HepG2 (cell line): ENCODE results near the gene CD164L2. TPM values are rescaled to one million over a fixed set of nuclear protein-coding genes. Genes with fewer than 3 reads are reported as not detected.

Experiments
- ATAC-seq: fragments of 200-7000 bp; cut with Tn5 transposase; 3 replicates; pipeline ENCODE4 v1.9.1; 2020; ENCODE audit warnings: mild to moderate bottlenecking, moderate library complexity
- BruUV-seq: library from RNA; stranded (reverse); fragments of 400-500 nt; replicated peaks from 2 replicates; lab custom pipeline; 2021; lab: Mats Ljungman, UMichigan
- CTCF ChIA-PET: fragments of 300-600 bp; formaldehyde crosslinking; extraction: SDS; loops from one replicate; lab custom pipeline; 2021; ENCODE audit warnings: low total read pairs, inconsistent platforms, low intra/inter-chr PET ratio; lab: Yijun Ruan, JAX
- POLR2A ChIA-PET: fragments of 350-600 bp; sonication (Branson Sonifier 250); formaldehyde crosslinking; loops from one replicate; lab custom pipeline; 2020; ENCODE audit warnings: antibody characterized with exemption, inconsistent platforms; lab: Yijun Ruan, JAX
- DNase-seq: peaks from one replicate; pipeline ENCODE4 v3.0.0-alpha.2; 2015; ENCODE audit warnings: low spot score
- FAIRE-seq: peaks from 3 replicates; lab custom pipeline; 2011; peaks lifted over from hg19 to GRCh38; lab: Jason Lieb, UNC
- H2AFZ ChIP-seq: one replicate; pipeline ENCODE4 v1.6.1; 2011; ENCODE audit warnings: low read length, inconsistent platforms
- H3K27ac ChIP-seq: fragments of 300-600 bp; 3 replicates; pipeline ENCODE4 v1.8.0; 2011; ENCODE audit warnings: mixed run types, mild to moderate bottlenecking, mixed read lengths, low read length, inconsistent platforms; ENCODE audit not compliant: insufficient read depth; ENCODE audit errors: extremely low read length
- H3K27me3 ChIP-seq, 2 experiments: fragments of 200-600 bp in 1 of 2; 2 replicates in 1 of 2; 3 replicates in 1 of 2; pipeline versions ENCODE4 v1.6.0 to v1.8.0; 2011; ENCODE audit warnings: low read length in 2 of 2, mild to moderate bottlenecking in 2 of 2, moderate library complexity in 2 of 2, inconsistent platforms in 1 of 2; ENCODE audit not compliant: insufficient read depth in 2 of 2, control insufficient read depth in 1 of 2
- H3K36me3 ChIP-seq, 2 experiments: fragments of 200-600 bp in 1 of 2; replicated peaks in 1 of 2; 2 replicates in 1 of 2; 3 replicates in 1 of 2; pipeline versions ENCODE4 v1.5.1 to v1.8.0; 2011; ENCODE audit warnings: low read length in 2 of 2, inconsistent platforms in 1 of 2; ENCODE audit not compliant: insufficient read depth in 2 of 2, control insufficient read depth in 1 of 2
- H3K4me1 ChIP-seq: 2 replicates; pipeline ENCODE4 v1.5.1; 2012; ENCODE audit warnings: low read length, inconsistent platforms; ENCODE audit not compliant: insufficient read depth
- H3K4me2 ChIP-seq: 2 replicates; pipeline ENCODE4 v1.6.0; 2011; ENCODE audit warnings: low read depth, low read length, inconsistent platforms
- H3K4me3 ChIP-seq, 3 experiments: fragments of 200-600 bp in 1 of 3; sonication (generic), shearing (Covaris generic) in 1 of 3; replicated peaks in 1 of 3; 2 replicates each; pipeline ENCODE4 v1.5.1; 2011 to 2016; ENCODE audit warnings: low read length in 3 of 3, inconsistent platforms in 2 of 3, low read depth in 2 of 3, mild to moderate bottlenecking in 2 of 3, control low read depth in 1 of 3, mixed read lengths in 1 of 3; ENCODE audit not compliant: insufficient read depth in 1 of 3
- H3K79me2 ChIP-seq: one replicate; pipeline ENCODE4 v1.6.1; 2011; ENCODE audit warnings: low read length, inconsistent platforms; ENCODE audit not compliant: insufficient read depth
- H3K9ac ChIP-seq: 2 replicates; pipeline ENCODE4 v1.6.0; 2011; ENCODE audit warnings: mild to moderate bottlenecking, low read depth, low read length, inconsistent platforms; ENCODE audit not compliant: insufficient read depth
- H3K9me3 ChIP-seq: 2 replicates; pipeline ENCODE4 v1.5.1; 2012; ENCODE audit warnings: mild to moderate bottlenecking, low read length
- H4K20me1 ChIP-seq: 2 replicates; pipeline ENCODE4 v1.6.0; 2011; ENCODE audit warnings: inconsistent platforms, mild to moderate bottlenecking, low read length, moderate library complexity; ENCODE audit not compliant: insufficient read depth
- ARNT2 ChIP-seq: sonication (generic); formaldehyde crosslinking; IDR thresholded peaks from 2 replicates; pipeline ENCODE4 v1.8.0; 2022; ENCODE audit warnings: mild to moderate bottlenecking, low read depth, missing genetic modification reagents, moderate library complexity
- CBX5 ChIP-seq: sonication (generic); formaldehyde crosslinking; IDR thresholded peaks from 2 replicates; pipeline ENCODE4 v1.4.0; 2020; ENCODE audit warnings: missing genetic modification reagents, borderline replicate concordance
- CCDC6 ChIP-seq: sonication (generic); formaldehyde crosslinking; IDR thresholded peaks from 2 replicates; pipeline ENCODE4 v1.8.1; 2022; ENCODE audit warnings: mild to moderate bottlenecking, missing genetic modification reagents, moderate library complexity
- CTCF ChIP-seq: sonication (generic); formaldehyde crosslinking; IDR thresholded peaks from 2 replicates; pipeline ENCODE4 v1.5.0; 2020; ENCODE audit warnings: mild to moderate bottlenecking, missing genetic modification reagents, moderate library complexity
- GFI1 ChIP-seq: sonication (generic); formaldehyde crosslinking; IDR thresholded peaks from 2 replicates; pipeline ENCODE4 v1.5.0; 2020; ENCODE audit warnings: missing genetic modification reagents, mild to moderate bottlenecking, borderline replicate concordance
- GMEB1 ChIP-seq: sonication (generic); formaldehyde crosslinking; IDR thresholded peaks from 2 replicates; pipeline ENCODE4 v1.5.1; 2020; ENCODE audit warnings: missing genetic modification reagents, mild to moderate bottlenecking, borderline replicate concordance
- HDAC1 ChIP-seq: sonication (generic); formaldehyde crosslinking; IDR thresholded peaks from 2 replicates; pipeline ENCODE4 v1.5.1; 2020; ENCODE audit warnings: mild to moderate bottlenecking, missing genetic modification reagents
- KLF12 ChIP-seq: sonication (generic); formaldehyde crosslinking; IDR thresholded peaks from 2 replicates; pipeline ENCODE4 v1.4.0; 2020; ENCODE audit warnings: missing genetic modification reagents, borderline replicate concordance
- MAFF ChIP-seq: IDR thresholded peaks from 2 replicates; pipeline ENCODE4 v1.6.1; 2011; ENCODE audit warnings: low read depth, low read length, improper control_type of control experiment
- MAZ ChIP-seq, 2 experiments: sonication (generic) in 1 of 2; formaldehyde crosslinking in 1 of 2; IDR thresholded peaks; 2 replicates each; pipeline versions ENCODE4 v1.5.0 to v1.6.1; 2012 to 2020; ENCODE audit warnings: low read depth in 2 of 2, mild to moderate bottlenecking in 2 of 2, borderline replicate concordance in 1 of 2, improper control_type of control experiment in 1 of 2, low read length in 1 of 2, missing genetic modification reagents in 1 of 2, moderate library complexity in 1 of 2
- TERF1 ChIP-seq: sonication (generic); formaldehyde crosslinking; IDR thresholded peaks from 2 replicates; pipeline ENCODE4 v1.8.0; 2022; ENCODE audit warnings: mild to moderate bottlenecking, missing genetic modification reagents, moderate library complexity
- ZNF350 ChIP-seq: sonication (generic); formaldehyde crosslinking; IDR thresholded peaks from 2 replicates; pipeline ENCODE4 v1.4.0; 2020; ENCODE audit warnings: mild to moderate bottlenecking, low read depth, missing genetic modification reagents, borderline replicate concordance
- ZNF816 ChIP-seq: sonication (generic); formaldehyde crosslinking; IDR thresholded peaks from 2 replicates; pipeline ENCODE4 v1.8.0; 2022; ENCODE audit warnings: missing genetic modification reagents, mild to moderate bottlenecking, borderline replicate concordance
- WGBS: methylation state at CpG from one replicate; pipeline ENCODE4 v1.1.6; 2017; ENCODE audit warnings: low lambda C conversion rate; 5-methylcytosine and 5-hydroxymethylcytosine counted together
- in situ Hi-C: cut with HindIII; loops from 2 replicates; pipeline ENCODE4 v1.10.0; 2017; ENCODE audit warnings: low pct_unique_long_range_greater_than_20kb; ENCODE audit not compliant: extremely low pct_ligation_motif_present
- intact Hi-C: fragments of 100-400 bp; cut with micrococcal nuclease; formaldehyde crosslinking; loops from one replicate; pipeline ENCODE4 v1.10.0; 2022; ENCODE audit not compliant: unreplicated experiment
- polyA plus RNA-seq, 8 experiments: library from polyadenylated mRNA; depleted of rRNA in 3 of 8; stranded (reverse) in 7 of 8; unstranded in 1 of 8; fragments of >200 nt; fragmentation: Illumina TruSeq in 4 of 8; extraction: Trizol in 4 of 8; gene quantifications; 2 replicates each; pipeline versions ENCODE4 v1.2.1 to v1.2.3, GENCODE V29; 2011 to 2016; ENCODE audit warnings: low read depth in 4 of 8, missing spikeins in 1 of 8, mixed read lengths in 1 of 8; ENCODE audit not compliant: insufficient read depth in 1 of 8
- total RNA-seq, 5 experiments: library from RNA; depleted of rRNA; stranded (reverse); fragments of >200 nt; fragmentation: Illumina TruSeq; extraction: Trizol; gene quantifications; 2 replicates each; pipeline ENCODE4 v1.2.3, GENCODE V29; 2016; ENCODE audit warnings: low read depth in 1 of 5

Gene CD164L2
- total and polyA plus RNA-seq, 2 of the 13 experiments (the other 11 are each of a cell fraction or from before 2014, with no cell fraction given) = not detected

- in situ Hi-C loops (loop anchor here (5.0 kb wide), 4 partner anchors 36 to 281 kb away; no protein-coding TSS in a partner anchor), intact Hi-C loops (loop anchor here (2.0 to 10.0 kb wide), 2 partner anchors 214 to 272 kb away; no protein-coding TSS in a partner anchor)
- Histone ChIP-seq H3K27ac (peak overlapping the region; percentile 9), H3K9me3 (no peaks in the 10 kb centered on the region), H3K4me1 (peaks cover 28% of the 10 kb centered on the region), H2AFZ (no peak overlapping the region), H3K4me3 (peak overlapping the region; percentile 71 to 85 (median 72); a peak in 5 of 6 replicates), H3K4me2 (peak overlapping the region; percentile 90), H3K27me3 (peaks cover 0 to 2% of the 10 kb centered on the region in 2 experiments; a peak in 2 of 5 replicates), H3K36me3 (no peaks in the 10 kb centered on the region), H4K20me1 (no peaks in the 10 kb centered on the region), H3K79me2 (no peaks in the 10 kb centered on the region), H3K9ac (peak overlapping the region; percentile 71)
- CTCF ChIA-PET = interaction anchor here (1.5 to 2.2 kb wide), 2 partner anchors 92 to 213 kb away, joined by 6 to 7 read pairs; no protein-coding TSS in a partner anchor
- DNase-seq (no peak), FAIRE-seq (no peak), ATAC-seq (peak; percentile 26)
- POLR2A ChIA-PET = no interaction called here
- no TSS peak for BruUV-seq
- WGBS = 41% methylated on average over 18 of the region's 30 CpGs
- TF ChIP-seq TERF1 (CRISPR knock-in tag) (no peak), CCDC6 (CRISPR knock-in tag) (peak; percentile 12; the same call in 1 of the 2 replicates), MAFF (no peak), HDAC1 (CRISPR knock-in tag) (0 out of 2 replicates have a peak, but pooled peaks have one; percentile 32), ZNF350 (peak; percentile 2; the same call in 1 of the 2 replicates), KLF12 (CRISPR knock-in tag) (no peak), ZNF816 (CRISPR knock-in tag) (0 out of 2 replicates have a peak, but pooled peaks have one; percentile 1), GFI1 (CRISPR knock-in tag) (0 out of 2 replicates have a peak, but pooled peaks have one; percentile 19), GMEB1 (CRISPR knock-in tag) (0 out of 2 replicates have a peak, but pooled peaks have one; percentile 0), MAZ (IDR thresholded peaks at IDR 0.05; ENCODE audit: borderline replicate concordance, low read depth, low read length) (0 out of 2 replicates have a peak, but pooled peaks have one; percentile 11), MAZ (CRISPR knock-in tag; IDR thresholded peaks at IDR 0.05; ENCODE audit: low read depth) (no peak), CTCF (CRISPR knock-in tag) (peak; percentile 57), CBX5 (CRISPR knock-in tag) (no peak), ARNT2 (CRISPR knock-in tag) (0 out of 2 replicates have a peak, but pooled peaks have one; percentile 14)
Measured at GRCh38 chr1:27392778-27393635, 9.9 kb upstream of the CD164L2 start.
